ENCODE results near the gene S100A8. TPM values are rescaled to one million over a fixed set of nuclear protein-coding genes. Genes with fewer than 3 reads are reported as not detected.

The S100A8 gene
- polyA plus RNA-seq, 1 donor: 3.4 TPM

- DNase-seq: no peak
These were observed 3.1 kb upstream of the S100A8 start for GRCh38 chr1:153393926-153394325.

GRCh38 chr1:153392822-153393221, 1.9 kb upstream of the S100A8 start:
- DNase-seq: no peak

- DNase-seq: no peak
These were observed 1.4 kb upstream of the S100A8 start for GRCh38 chr1:153392258-153392657.

- DNase-seq: no peak
These were observed 647 bp downstream of the S100A8 start for GRCh38 chr1:153389973-153390879.

- no peak for DNase-seq
These were observed 1.5 kb downstream of the S100A8 start for GRCh38 chr1:153389401-153389800.

GRCh38 chr1:153387785-153388184, 3.1 kb downstream of the S100A8 start:
- no peak for DNase-seq

- DNase-seq: no peak
These were observed 3.9 kb downstream of the S100A8 start for GRCh38 chr1:153387001-153387400.

GRCh38 chr1:153386500-153386901, 4.4 kb downstream of the S100A8 start:
- no peak for DNase-seq

- no peak for DNase-seq
These were observed 5.8 kb downstream of the S100A8 start for GRCh38 chr1:153384958-153385580.

GRCh38 chr1:153380711-153381110, 10.2 kb downstream of the S100A8 start:
- no peak for DNase-seq

GRCh38 chr1:153379591-153379990, 11.3 kb downstream of the S100A8 start:
- DNase-seq: no peak

- no peak for DNase-seq
These were observed 15.4 kb downstream of the S100A8 start, which contains the start of gene S100A12 for GRCh38 chr1:153375511-153375910. Gene S100A12, minus strand, starts transcription at chr1:153375621. Its CDS starts 1,029 bp downstream, at chr1:153374592.

- no peak for DNase-seq
These were observed 16.8 kb downstream of the S100A8 start for GRCh38 chr1:153374071-153374470.

- DNase-seq: no peak
These were observed 18.3 kb downstream of the S100A8 start for GRCh38 chr1:153372571-153372970.

- DNase-seq: no peak
These were observed 19.6 kb downstream of the S100A8 start for GRCh38 chr1:153371231-153371630.

GRCh38 chr1:153370146-153370545, 20.7 kb downstream of the S100A8 start:
- DNase-seq: no peak

- DNase-seq: no peak
These were observed 22.4 kb downstream of the S100A8 start for GRCh38 chr1:153368495-153368894.

- no peak for DNase-seq
These were observed 23.8 kb downstream of the S100A8 start for GRCh38 chr1:153367090-153367489.

GRCh38 chr1:153366261-153366660, 24.6 kb downstream of the S100A8 start:
- DNase-seq: no peak

- no peak for DNase-seq
These were observed 25.2 kb downstream of the S100A8 start for GRCh38 chr1:153365696-153366095.

- no peak for DNase-seq
These were observed 25.9 kb downstream of the S100A8 start for GRCh38 chr1:153364766-153365666.

- DNase-seq: no peak
These were observed 26.7 kb downstream of the S100A8 start for GRCh38 chr1:153364156-153364555.
